H1 (cell line): ENCODE data around the gene AMOTL2.

Experiments
- CEBPB ChIP-seq: IDR thresholded peaks from 2 replicates; pipeline ENCODE4 v1.6.1; 2012; ENCODE audit warnings: low read depth, low read length
- CREB1 ChIP-seq: IDR thresholded peaks from 2 replicates; pipeline ENCODE4 v1.6.1; 2012; ENCODE audit warnings: inconsistent platforms
- EZH2 ChIP-seq: fragments of 200-600 bp; sonication (generic); IDR thresholded peaks from 2 replicates; pipeline ENCODE4 v1.7.1; 2012; ENCODE audit warnings: low read depth, mild to moderate bottlenecking, moderate library complexity, low read length, inconsistent platforms; ENCODE audit not compliant: severe bottlenecking
- FOSL1 ChIP-seq: IDR thresholded peaks from 2 replicates; pipeline ENCODE4 v1.6.1; 2011; ENCODE audit warnings: mild to moderate bottlenecking, low read depth, low read length, moderate library complexity; ENCODE audit not compliant: insufficient read depth
- JUN ChIP-seq: IDR thresholded peaks from 2 replicates; pipeline ENCODE4 v1.6.1; 2011; ENCODE audit warnings: low read depth, mild to moderate bottlenecking, improper control_type of control experiment, low read length
- JUND ChIP-seq: IDR thresholded peaks from 2 replicates; pipeline ENCODE4 v1.6.1; 2011; ENCODE audit warnings: mild to moderate bottlenecking, improper control_type of control experiment, low read length
- MAFK ChIP-seq: IDR thresholded peaks from 2 replicates; pipeline ENCODE4 v1.6.1; 2012; ENCODE audit warnings: low read depth, mild to moderate bottlenecking, improper control_type of control experiment, low read length
- POLR2A ChIP-seq, 2 experiments: IDR thresholded peaks; 1 replicate in 1 of 2; 2 replicates in 1 of 2; pipeline ENCODE4 v1.6.1; 2011; ENCODE audit warnings: low read depth in 2 of 2, low read length in 2 of 2, mild to moderate bottlenecking in 2 of 2; ENCODE audit errors: control extremely low read depth in 1 of 2
- RAD21 ChIP-seq, 2 experiments: IDR thresholded peaks in 1 of 2; conservative IDR thresholded peaks in 1 of 2; 2 replicates each; pipeline ENCODE4 v1.6.1; 2011; ENCODE audit warnings: low read depth in 2 of 2, low read length in 2 of 2, improper control_type of control experiment in 1 of 2, inconsistent platforms in 1 of 2, mild to moderate bottlenecking in 1 of 2, moderate library complexity in 1 of 2
- TAF1 ChIP-seq: IDR thresholded peaks from 2 replicates; pipeline ENCODE4 v1.6.1; 2011; ENCODE audit warnings: mild to moderate bottlenecking, low read depth, low read length
- TEAD4 ChIP-seq: IDR thresholded peaks from 2 replicates; pipeline ENCODE4 v1.6.1; 2012; ENCODE audit warnings: low read depth, low read length, inconsistent platforms, mixed read lengths
- TF ChIP-seq, protein P1 (sequence below), 3 experiments: IDR thresholded peaks; 1 replicate in 2 of 3; 2 replicates in 1 of 3; pipeline versions ENCODE4 v1.5.1 to v1.6.1; 2011; ENCODE audit warnings: low read length in 3 of 3, mild to moderate bottlenecking in 3 of 3, inconsistent platforms in 2 of 3, low read depth in 1 of 3, moderate library complexity in 1 of 3; ENCODE audit not compliant: insufficient read depth in 1 of 3; ENCODE audit errors: control extremely low read depth in 1 of 3
- TF ChIP-seq, protein P2 (sequence below): fragments of 300-600 bp; sonication (generic); IDR thresholded peaks from 2 replicates; pipeline ENCODE4 v1.7.1; 2012; ENCODE audit warnings: low read length, moderate library complexity, mild to moderate bottlenecking, inconsistent platforms; ENCODE audit not compliant: insufficient replicate concordance

DNA sequence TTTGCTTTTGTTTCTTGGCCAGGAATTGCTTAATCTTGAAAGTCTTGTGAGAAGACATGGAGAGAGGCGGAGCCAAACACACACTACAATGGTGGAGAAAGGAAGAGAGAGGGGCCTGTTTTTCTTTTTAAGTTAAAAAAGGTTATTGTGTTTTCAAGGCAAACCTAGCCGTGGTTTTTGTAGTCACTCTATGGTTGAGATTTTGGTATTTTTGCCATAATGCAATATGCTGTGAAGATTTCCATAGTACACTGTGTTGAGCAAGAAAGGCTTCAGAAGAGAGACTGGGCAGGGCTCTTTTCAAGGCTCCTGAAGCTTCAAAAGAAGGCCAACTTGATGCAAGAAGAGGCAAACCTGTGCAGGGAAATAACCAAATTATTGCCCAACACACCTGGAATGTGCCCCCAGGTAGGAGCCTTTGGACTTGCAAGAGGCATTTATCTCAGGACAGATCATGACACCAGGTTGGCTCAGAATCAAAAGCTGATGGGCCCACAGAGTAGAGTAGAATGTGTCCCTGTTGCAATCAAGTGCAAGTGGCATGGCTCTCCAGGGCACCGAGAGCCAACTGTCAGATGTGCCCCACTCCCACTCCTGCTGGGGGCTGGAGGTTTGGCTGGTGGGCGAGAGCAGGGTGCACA lies 22.1 kb downstream of the AMOTL2 start:
- TF ChIP-seq, protein P1, sequence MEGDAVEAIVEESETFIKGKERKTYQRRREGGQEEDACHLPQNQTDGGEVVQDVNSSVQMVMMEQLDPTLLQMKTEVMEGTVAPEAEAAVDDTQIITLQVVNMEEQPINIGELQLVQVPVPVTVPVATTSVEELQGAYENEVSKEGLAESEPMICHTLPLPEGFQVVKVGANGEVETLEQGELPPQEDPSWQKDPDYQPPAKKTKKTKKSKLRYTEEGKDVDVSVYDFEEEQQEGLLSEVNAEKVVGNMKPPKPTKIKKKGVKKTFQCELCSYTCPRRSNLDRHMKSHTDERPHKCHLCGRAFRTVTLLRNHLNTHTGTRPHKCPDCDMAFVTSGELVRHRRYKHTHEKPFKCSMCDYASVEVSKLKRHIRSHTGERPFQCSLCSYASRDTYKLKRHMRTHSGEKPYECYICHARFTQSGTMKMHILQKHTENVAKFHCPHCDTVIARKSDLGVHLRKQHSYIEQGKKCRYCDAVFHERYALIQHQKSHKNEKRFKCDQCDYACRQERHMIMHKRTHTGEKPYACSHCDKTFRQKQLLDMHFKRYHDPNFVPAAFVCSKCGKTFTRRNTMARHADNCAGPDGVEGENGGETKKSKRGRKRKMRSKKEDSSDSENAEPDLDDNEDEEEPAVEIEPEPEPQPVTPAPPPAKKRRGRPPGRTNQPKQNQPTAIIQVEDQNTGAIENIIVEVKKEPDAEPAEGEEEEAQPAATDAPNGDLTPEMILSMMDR (IDR thresholded peaks at IDR 0.05; ENCODE audit: control extremely low read depth in 1 of 3, insufficient read depth in 1 of 3, low read depth in 1 of 3, low read length in 3 of 3) = no peak
- TF ChIP-seq CEBPB (no peak; the same call in 1 of the 2 replicates), FOSL1 (no peak), EZH2 (no peak), TEAD4 (no peak), MAFK (no peak), POLR2A (IDR thresholded peaks at IDR 0.05; ENCODE audit: control extremely low read depth in 1 of 2, low read depth in 2 of 2, low read length in 2 of 2) (no peak), JUN (no peak), RAD21 (IDR thresholded peaks at IDR 0.05 in 1 of 2, conservative IDR thresholded peaks at IDR 0.05 in 1 of 2; ENCODE audit: low read depth in 2 of 2, low read length in 2 of 2) (no peak), CREB1 (no peak), JUND (no peak), TAF1 (no peak)
- TF ChIP-seq, protein P2, sequence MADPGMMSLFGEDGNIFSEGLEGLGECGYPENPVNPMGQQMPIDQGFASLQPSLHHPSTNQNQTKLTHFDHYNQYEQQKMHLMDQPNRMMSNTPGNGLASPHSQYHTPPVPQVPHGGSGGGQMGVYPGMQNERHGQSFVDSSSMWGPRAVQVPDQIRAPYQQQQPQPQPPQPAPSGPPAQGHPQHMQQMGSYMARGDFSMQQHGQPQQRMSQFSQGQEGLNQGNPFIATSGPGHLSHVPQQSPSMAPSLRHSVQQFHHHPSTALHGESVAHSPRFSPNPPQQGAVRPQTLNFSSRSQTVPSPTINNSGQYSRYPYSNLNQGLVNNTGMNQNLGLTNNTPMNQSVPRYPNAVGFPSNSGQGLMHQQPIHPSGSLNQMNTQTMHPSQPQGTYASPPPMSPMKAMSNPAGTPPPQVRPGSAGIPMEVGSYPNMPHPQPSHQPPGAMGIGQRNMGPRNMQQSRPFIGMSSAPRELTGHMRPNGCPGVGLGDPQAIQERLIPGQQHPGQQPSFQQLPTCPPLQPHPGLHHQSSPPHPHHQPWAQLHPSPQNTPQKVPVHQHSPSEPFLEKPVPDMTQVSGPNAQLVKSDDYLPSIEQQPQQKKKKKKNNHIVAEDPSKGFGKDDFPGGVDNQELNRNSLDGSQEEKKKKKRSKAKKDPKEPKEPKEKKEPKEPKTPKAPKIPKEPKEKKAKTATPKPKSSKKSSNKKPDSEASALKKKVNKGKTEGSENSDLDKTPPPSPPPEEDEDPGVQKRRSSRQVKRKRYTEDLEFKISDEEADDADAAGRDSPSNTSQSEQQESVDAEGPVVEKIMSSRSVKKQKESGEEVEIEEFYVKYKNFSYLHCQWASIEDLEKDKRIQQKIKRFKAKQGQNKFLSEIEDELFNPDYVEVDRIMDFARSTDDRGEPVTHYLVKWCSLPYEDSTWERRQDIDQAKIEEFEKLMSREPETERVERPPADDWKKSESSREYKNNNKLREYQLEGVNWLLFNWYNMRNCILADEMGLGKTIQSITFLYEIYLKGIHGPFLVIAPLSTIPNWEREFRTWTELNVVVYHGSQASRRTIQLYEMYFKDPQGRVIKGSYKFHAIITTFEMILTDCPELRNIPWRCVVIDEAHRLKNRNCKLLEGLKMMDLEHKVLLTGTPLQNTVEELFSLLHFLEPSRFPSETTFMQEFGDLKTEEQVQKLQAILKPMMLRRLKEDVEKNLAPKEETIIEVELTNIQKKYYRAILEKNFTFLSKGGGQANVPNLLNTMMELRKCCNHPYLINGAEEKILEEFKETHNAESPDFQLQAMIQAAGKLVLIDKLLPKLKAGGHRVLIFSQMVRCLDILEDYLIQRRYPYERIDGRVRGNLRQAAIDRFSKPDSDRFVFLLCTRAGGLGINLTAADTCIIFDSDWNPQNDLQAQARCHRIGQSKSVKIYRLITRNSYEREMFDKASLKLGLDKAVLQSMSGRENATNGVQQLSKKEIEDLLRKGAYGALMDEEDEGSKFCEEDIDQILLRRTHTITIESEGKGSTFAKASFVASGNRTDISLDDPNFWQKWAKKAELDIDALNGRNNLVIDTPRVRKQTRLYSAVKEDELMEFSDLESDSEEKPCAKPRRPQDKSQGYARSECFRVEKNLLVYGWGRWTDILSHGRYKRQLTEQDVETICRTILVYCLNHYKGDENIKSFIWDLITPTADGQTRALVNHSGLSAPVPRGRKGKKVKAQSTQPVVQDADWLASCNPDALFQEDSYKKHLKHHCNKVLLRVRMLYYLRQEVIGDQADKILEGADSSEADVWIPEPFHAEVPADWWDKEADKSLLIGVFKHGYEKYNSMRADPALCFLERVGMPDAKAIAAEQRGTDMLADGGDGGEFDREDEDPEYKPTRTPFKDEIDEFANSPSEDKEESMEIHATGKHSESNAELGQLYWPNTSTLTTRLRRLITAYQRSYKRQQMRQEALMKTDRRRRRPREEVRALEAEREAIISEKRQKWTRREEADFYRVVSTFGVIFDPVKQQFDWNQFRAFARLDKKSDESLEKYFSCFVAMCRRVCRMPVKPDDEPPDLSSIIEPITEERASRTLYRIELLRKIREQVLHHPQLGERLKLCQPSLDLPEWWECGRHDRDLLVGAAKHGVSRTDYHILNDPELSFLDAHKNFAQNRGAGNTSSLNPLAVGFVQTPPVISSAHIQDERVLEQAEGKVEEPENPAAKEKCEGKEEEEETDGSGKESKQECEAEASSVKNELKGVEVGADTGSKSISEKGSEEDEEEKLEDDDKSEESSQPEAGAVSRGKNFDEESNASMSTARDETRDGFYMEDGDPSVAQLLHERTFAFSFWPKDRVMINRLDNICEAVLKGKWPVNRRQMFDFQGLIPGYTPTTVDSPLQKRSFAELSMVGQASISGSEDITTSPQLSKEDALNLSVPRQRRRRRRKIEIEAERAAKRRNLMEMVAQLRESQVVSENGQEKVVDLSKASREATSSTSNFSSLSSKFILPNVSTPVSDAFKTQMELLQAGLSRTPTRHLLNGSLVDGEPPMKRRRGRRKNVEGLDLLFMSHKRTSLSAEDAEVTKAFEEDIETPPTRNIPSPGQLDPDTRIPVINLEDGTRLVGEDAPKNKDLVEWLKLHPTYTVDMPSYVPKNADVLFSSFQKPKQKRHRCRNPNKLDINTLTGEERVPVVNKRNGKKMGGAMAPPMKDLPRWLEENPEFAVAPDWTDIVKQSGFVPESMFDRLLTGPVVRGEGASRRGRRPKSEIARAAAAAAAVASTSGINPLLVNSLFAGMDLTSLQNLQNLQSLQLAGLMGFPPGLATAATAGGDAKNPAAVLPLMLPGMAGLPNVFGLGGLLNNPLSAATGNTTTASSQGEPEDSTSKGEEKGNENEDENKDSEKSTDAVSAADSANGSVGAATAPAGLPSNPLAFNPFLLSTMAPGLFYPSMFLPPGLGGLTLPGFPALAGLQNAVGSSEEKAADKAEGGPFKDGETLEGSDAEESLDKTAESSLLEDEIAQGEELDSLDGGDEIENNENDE = no peak
